Measurements from ENCODE around the gene DPYSL5. TPM values are rescaled to one million over a fixed set of nuclear protein-coding genes. Genes with fewer than 3 reads are reported as not detected.
"Not testable (repeated sequence)": the region's sequence is repeated elsewhere in the genome, so short reads cannot be mapped to it uniquely, and the experiment has no call there.

DPYSL5 gene
- total RNA-seq, 1 donor from 2014 or later = 0.63 TPM

- no peak for TF ChIP-seq CTCF (conservative IDR thresholded peaks at IDR 0.05; ENCODE audit: low read depth, low read length)
- DNase-seq (ENCODE audit: low read depth) = no peak
- no peak overlapping the region for H3K4me3 ChIP-seq (ENCODE audit: low read depth, low read length)
These were observed 68.3 kb downstream of the DPYSL5 start for GRCh38 chr2:26916128-26916692.

- no peak for TF ChIP-seq CTCF (conservative IDR thresholded peaks at IDR 0.05; ENCODE audit: low read depth, low read length)
- no peak overlapping the region for H3K4me3 ChIP-seq (ENCODE audit: low read depth, low read length)
- DNase-seq (ENCODE audit: low read depth) = no peak
These were observed 69.4 kb downstream of the DPYSL5 start for GRCh38 chr2:26917135-26917836.

GRCh38 chr2:26921323-26921722 is 73.4 kb downstream of the DPYSL5 start:
- TF ChIP-seq CTCF (conservative IDR thresholded peaks at IDR 0.05; ENCODE audit: low read depth, low read length) = no peak
- H3K4me3 ChIP-seq (ENCODE audit: low read depth, low read length) = no peak overlapping the region
- DNase-seq (ENCODE audit: low read depth) = no peak

GRCh38 chr2:26922405-26923188 is 74.7 kb downstream of the DPYSL5 start:
- H3K4me3 ChIP-seq (ENCODE audit: low read depth, low read length) = no peak overlapping the region
- DNase-seq (ENCODE audit: low read depth) = no peak
- TF ChIP-seq CTCF (conservative IDR thresholded peaks at IDR 0.05; ENCODE audit: low read depth, low read length) = peak; percentile 84

- H3K4me3 ChIP-seq (ENCODE audit: low read depth, low read length); DNase-seq (ENCODE audit: low read depth): not testable (repeated sequence)
These were observed 75.2 kb downstream of the DPYSL5 start for GRCh38 chr2:26923189-26923466.

- TF ChIP-seq CTCF (conservative IDR thresholded peaks at IDR 0.05; ENCODE audit: low read depth, low read length) = no peak
- H3K4me3 ChIP-seq (ENCODE audit: low read depth, low read length) = no peak overlapping the region
- DNase-seq (ENCODE audit: low read depth) = no peak
These were observed 76.8 kb downstream of the DPYSL5 start for GRCh38 chr2:26924731-26925099.

GRCh38 chr2:26925100-26925791 is 77.3 kb downstream of the DPYSL5 start:
- H3K4me3 ChIP-seq (ENCODE audit: low read depth, low read length) = no peak overlapping the region
- no peak for TF ChIP-seq CTCF (conservative IDR thresholded peaks at IDR 0.05; ENCODE audit: low read depth, low read length)
- DNase-seq (ENCODE audit: low read depth) = no peak
